Measurements from ENCODE around the gene HEBP2.

HEBP2 gene

GRCh38 chr6:138455746-138456400 lies 51.9 kb downstream of the HEBP2 start:
- DNase-seq (ENCODE audit: low read depth), result no peak

GRCh38 chr6:138456401-138456790 lies 52.4 kb downstream of the HEBP2 start:
- no peak for DNase-seq (ENCODE audit: low read depth)

- no peak for DNase-seq (ENCODE audit: low read depth)
Observed at GRCh38 chr6:138461647-138462046, 57.6 kb downstream of the HEBP2 start.

GRCh38 chr6:138464085-138464484 lies 60.1 kb downstream of the HEBP2 start:
- no peak for DNase-seq (ENCODE audit: low read depth)

GRCh38 chr6:138465007-138465645 lies 61.1 kb downstream of the HEBP2 start:
- no peak for DNase-seq (ENCODE audit: low read depth)

GRCh38 chr6:138467901-138468300 lies 63.9 kb downstream of the HEBP2 start:
- DNase-seq (ENCODE audit: low read depth), result no peak

GRCh38 chr6:138468320-138469015 lies 64.4 kb downstream of the HEBP2 start:
- no peak for DNase-seq (ENCODE audit: low read depth)

Data from stimulated activated CD8-positive, alpha-beta memory T cell treated with anti-CD3 and anti-CD28 coated beads, Interleukin-15, amount 100 ng/mL, for 1 hour (primary cell).